SH-SY5Y (cell line): ENCODE data around the gene PARVB.

ENCODE experiments used
- GATA2 ChIP-seq: IDR thresholded peaks from 2 replicates; pipeline ENCODE4 v1.6.1; 2011; ENCODE audit warnings: mild to moderate bottlenecking, low read depth, low read length
- GATA3 ChIP-seq: IDR thresholded peaks from 2 replicates; pipeline ENCODE4 v1.6.1; 2011; ENCODE audit warnings: low read depth, mild to moderate bottlenecking, low read length, moderate library complexity

- TF ChIP-seq GATA2 (no peak), GATA3 (no peak)
Observed at GRCh38 chr22:44112191-44112590, 88.1 kb downstream of the PARVB start.
